CD14-positive monocyte (primary cell): Measurements from ENCODE around the gene DRC3. TPM values are rescaled to one million over a fixed set of nuclear protein-coding genes. Genes with fewer than 3 reads are reported as not detected.

ENCODE experiments used
- DNase-seq, 3 donors: peaks; one replicate each; pipeline ENCODE4 v3.0.0-alpha.2; 2011 to 2022
- H2AFZ ChIP-seq: 2 replicates; pipeline ENCODE4 v1.6.0; 2012; ENCODE audit warnings: mild to moderate bottlenecking, low read depth, low read length, inconsistent platforms; ENCODE audit not compliant: insufficient read depth, poor library complexity, severe bottlenecking
- H3K27ac ChIP-seq, 2 donors: 1 replicate in 1 of 2; 2 replicates in 1 of 2; pipeline ENCODE4 v1.5.1; 2012 to 2013; ENCODE audit warnings: low read length in 2 of 2, control low read depth in 1 of 2, inconsistent platforms in 1 of 2, low read depth in 1 of 2, mild to moderate bottlenecking in 1 of 2
- H3K27me3 ChIP-seq, 2 donors: one replicate each; pipeline versions ENCODE4 v1.6.0 to v1.6.1; 2011 to 2013; ENCODE audit warnings: low read length in 2 of 2; ENCODE audit not compliant: control insufficient read depth in 2 of 2, insufficient read depth in 2 of 2
- H3K36me3 ChIP-seq, 2 donors: replicated peaks in 1 of 2; 1 replicate in 1 of 2; 2 replicates in 1 of 2; pipeline versions ENCODE4 v1.5.1 to v1.6.1; 2012 to 2013; ENCODE audit warnings: low read length in 2 of 2, control low read depth in 1 of 2, inconsistent platforms in 1 of 2, mild to moderate bottlenecking in 1 of 2; ENCODE audit not compliant: insufficient read depth in 2 of 2, control insufficient read depth in 1 of 2
- H3K4me1 ChIP-seq, 2 donors: 1 replicate in 1 of 2; 2 replicates in 1 of 2; pipeline versions ENCODE4 v1.5.1 to v1.6.1; 2012 to 2013; ENCODE audit warnings: low read length in 2 of 2, control low read depth in 1 of 2, inconsistent platforms in 1 of 2, mild to moderate bottlenecking in 1 of 2, moderate library complexity in 1 of 2; ENCODE audit not compliant: insufficient read depth in 2 of 2, control insufficient read depth in 1 of 2
- H3K4me2 ChIP-seq: replicated peaks from 2 replicates; pipeline ENCODE3; 2012; ENCODE audit warnings: low read length, moderate library complexity, mild to moderate bottlenecking; ENCODE audit not compliant: poor library complexity, severe bottlenecking; ENCODE audit errors: extremely low read depth
- H3K4me3 ChIP-seq, 3 experiments: fragments of 200-600 bp in 1 of 3; sonication (generic) in 1 of 3; replicated peaks in 1 of 3; 1 replicate in 2 of 3; 2 replicates in 1 of 3; pipeline ENCODE4 v1.5.1; 2011 to 2013; ENCODE audit warnings: low read length in 3 of 3, mild to moderate bottlenecking in 3 of 3, control low read depth in 2 of 3, low read depth in 2 of 3, inconsistent platforms in 1 of 3, moderate library complexity in 1 of 3
- H3K79me2 ChIP-seq: 2 replicates; pipeline ENCODE4 v1.6.0; 2012; ENCODE audit warnings: mild to moderate bottlenecking, control low read depth, inconsistent platforms, low read length, moderate library complexity; ENCODE audit not compliant: insufficient read depth
- H3K9ac ChIP-seq: 2 replicates; pipeline ENCODE4 v1.6.0; 2017; ENCODE audit warnings: low read length, mild to moderate bottlenecking; ENCODE audit not compliant: insufficient read depth, poor library complexity, severe bottlenecking
- H3K9me3 ChIP-seq, 2 donors: replicated peaks in 1 of 2; 1 replicate in 1 of 2; 2 replicates in 1 of 2; pipeline versions ENCODE4 v1.5.1 to v1.6.1; 2012 to 2013; ENCODE audit warnings: low read length in 2 of 2, control low read depth in 1 of 2; ENCODE audit not compliant: control insufficient read depth in 1 of 2, insufficient read depth in 1 of 2
- H4K20me1 ChIP-seq: 2 replicates; pipeline ENCODE4 v1.6.0; 2012; ENCODE audit warnings: mild to moderate bottlenecking, low read length, control low read depth, moderate library complexity; ENCODE audit not compliant: insufficient read depth
- H3K27ac Mint-ChIP-seq, 7 donors: one replicate each; pipeline ENCODE4 v1.8.0; 2020; ENCODE audit warnings: mild to moderate bottlenecking in 7 of 7, mixed read lengths in 7 of 7, moderate library complexity in 6 of 7, inconsistent platforms in 2 of 7
- H3K27me3 Mint-ChIP-seq, 3 donors: one replicate each; pipeline ENCODE4 v1.8.0; 2021 to 2022; ENCODE audit warnings: low read depth in 3 of 3, mild to moderate bottlenecking in 3 of 3, mixed read lengths in 3 of 3, moderate library complexity in 3 of 3, inconsistent platforms in 1 of 3
- H3K36me3 Mint-ChIP-seq, 2 donors: one replicate each; pipeline ENCODE4 v1.8.0; 2020; ENCODE audit warnings: mixed read lengths in 2 of 2, inconsistent platforms in 1 of 2, mild to moderate bottlenecking in 1 of 2
- H3K4me1 Mint-ChIP-seq: one replicate; pipeline ENCODE4 v1.8.0; 2020; ENCODE audit warnings: mild to moderate bottlenecking, mixed read lengths
- H3K4me3 Mint-ChIP-seq, 2 donors: one replicate each; pipeline ENCODE4 v1.8.0; 2020; ENCODE audit warnings: mild to moderate bottlenecking in 2 of 2, mixed read lengths in 2 of 2, moderate library complexity in 1 of 2
- H3K9me3 Mint-ChIP-seq, 7 donors: one replicate each; pipeline ENCODE4 v1.8.0; 2020 to 2022; ENCODE audit warnings: mixed read lengths in 7 of 7, mild to moderate bottlenecking in 6 of 7, moderate library complexity in 6 of 7, inconsistent platforms in 2 of 7
- CTCF ChIP-seq: fragments of 200-600 bp; IDR thresholded peaks from one replicate; pipeline ENCODE4 v1.8.0; 2022; ENCODE audit warnings: antibody characterized with exemption, mild to moderate bottlenecking
- WGBS: methylation state at CpG from one replicate; pipeline ENCODE4 v1.1.5; 2013; ENCODE audit warnings: missing lambda C conversion rate; ENCODE audit not compliant: insufficient coverage; 5-methylcytosine and 5-hydroxymethylcytosine counted together
- intact Hi-C, 2 donors: fragments of 100-400 bp; cut with micrococcal nuclease; formaldehyde crosslinking; loops; one replicate each; pipeline versions ENCODE4 v1.15.0 to v1.15.1; 2023
- polyA plus RNA-seq, 3 donors: library from polyadenylated mRNA; depleted of rRNA in 1 of 3; unstranded in 2 of 3; stranded (reverse) in 1 of 3; fragments of 300-500 nt in 2 of 3; fragments of >200 nt in 1 of 3; fragmentation: Illumina TruSeq in 2 of 3; gene quantifications; 1 replicate in 2 of 3; 2 replicates in 1 of 3; pipeline ENCODE4 v1.2.3, GENCODE V29; 2012 to 2021

Gene DRC3
- polyA plus RNA-seq, 3 donors, result 0.23 to 0.58 (median 0.39) TPM

GRCh38 chr17:17983376-17983775, 10.7 kb downstream of the DRC3 start:
- intact Hi-C loops, result no loop called here
- Mint-ChIP-seq H3K27me3 (peaks cover 0 to 2% (median 2%) of the 10 kb centered on the region in 3 donors), H3K4me1 (peaks cover 13% of the 10 kb centered on the region), H3K36me3 (no peaks in the 10 kb centered on the region), H3K4me3 (no peak overlapping the region), H3K27ac (no peak overlapping the region), H3K9me3 (peaks cover 0 to 3% (median 0%) of the 10 kb centered on the region in 7 donors)
- H3K4me1 ChIP-seq, result peaks cover 16 to 17% of the 10 kb centered on the region in 2 donors
- H3K4me2 ChIP-seq, result no peak overlapping the region
- H3K27ac ChIP-seq, result no peak overlapping the region
- no peaks in the 10 kb centered on the region for H3K79me2 ChIP-seq
- H3K9ac ChIP-seq, result no peak overlapping the region
- no peaks in the 10 kb centered on the region for H3K27me3 ChIP-seq
- H3K36me3 ChIP-seq, result no peaks in the 10 kb centered on the region
- no peak overlapping the region for H3K4me3 ChIP-seq
- TF ChIP-seq CTCF, result no peak
- no peaks in the 10 kb centered on the region for H4K20me1 ChIP-seq
- WGBS, result 97% methylated on average over 6 of the region's 6 CpGs
- H3K9me3 ChIP-seq, result no peaks in the 10 kb centered on the region
- H2AFZ ChIP-seq, result no peak overlapping the region
- DNase-seq, result no peak

- H3K9me3 ChIP-seq, result no peaks in the 10 kb centered on the region
- H3K27me3 Mint-ChIP-seq, result peaks cover 0 to 3% (median 2%) of the 10 kb centered on the region in 3 donors
- H3K27ac ChIP-seq, result no peak overlapping the region
- H3K4me1 Mint-ChIP-seq, result peaks cover 9% of the 10 kb centered on the region
- H3K9ac ChIP-seq, result no peak overlapping the region
- H3K27ac Mint-ChIP-seq, result no peak overlapping the region
- intact Hi-C loops, result no loop called here
- H3K79me2 ChIP-seq, result no peaks in the 10 kb centered on the region
- DNase-seq, result no peak
- H3K36me3 Mint-ChIP-seq, result no peaks in the 10 kb centered on the region
- no peak overlapping the region for H3K4me2 ChIP-seq
- peaks cover 12 to 13% of the 10 kb centered on the region in 2 donors for H3K4me1 ChIP-seq
- WGBS, result 94% methylated on average over 6 of the region's 6 CpGs
- peaks cover 0 to 3% (median 0%) of the 10 kb centered on the region in 7 donors for H3K9me3 Mint-ChIP-seq
- H3K4me3 Mint-ChIP-seq, result no peak overlapping the region
- H3K27me3 ChIP-seq, result no peaks in the 10 kb centered on the region
- no peaks in the 10 kb centered on the region for H4K20me1 ChIP-seq
- no peak overlapping the region for H3K4me3 ChIP-seq
- H3K36me3 ChIP-seq, result no peaks in the 10 kb centered on the region
- H2AFZ ChIP-seq, result no peak overlapping the region
- no peak for TF ChIP-seq CTCF
Observed at GRCh38 chr17:17983776-17984175, 11.1 kb downstream of the DRC3 start.
